Measurements from ENCODE around the gene ATXN1.

- TF ChIP-seq POLR2A (IDR thresholded peaks at IDR 0.05; ENCODE audit: low read length) (no peak), GATA1 (IDR thresholded peaks at IDR 0.05; ENCODE audit: low read depth, low read length) (no peak)
Measured at GRCh38 chr6:16769131-16769985, 8.1 kb upstream of the ATXN1 start.
